Nephron (organoid): ENCODE data around the gene COL1A1.

ENCODE experiments used
- H3K27ac Mint-ChIP-seq, 3 experiments: 2 replicates each; pipeline ENCODE4 v1.8.0; 2020; ENCODE audit warnings: mixed read lengths in 3 of 3, mild to moderate bottlenecking in 2 of 3, moderate library complexity in 1 of 3
- H3K27me3 Mint-ChIP-seq: 2 replicates; pipeline ENCODE4 v1.8.0; 2021; ENCODE audit warnings: low read depth, mild to moderate bottlenecking, moderate library complexity, mixed read lengths
- H3K36me3 Mint-ChIP-seq: 2 replicates; pipeline ENCODE4 v1.8.0; 2020; ENCODE audit warnings: low read depth, mixed read lengths
- H3K4me1 Mint-ChIP-seq: 2 replicates; pipeline ENCODE4 v1.8.0; 2020; ENCODE audit warnings: mixed read lengths
- H3K4me3 Mint-ChIP-seq, 3 experiments: 2 replicates each; pipeline ENCODE4 v1.8.0; 2020; ENCODE audit warnings: mild to moderate bottlenecking in 3 of 3, mixed read lengths in 3 of 3, moderate library complexity in 2 of 3
- H3K9me3 Mint-ChIP-seq: 2 replicates; pipeline ENCODE4 v1.8.0; 2020; ENCODE audit warnings: mixed read lengths
- CTCF ChIP-seq, 3 experiments: fragments of 200-600 bp; sonication (generic); IDR thresholded peaks; one replicate each; pipeline ENCODE4 v1.5.0; 2021; ENCODE audit warnings: antibody characterized with exemption in 3 of 3; ENCODE audit not compliant: unreplicated experiment in 3 of 3

The COL1A1 gene

GRCh38 chr17:50165066-50165465, 36.4 kb downstream of the COL1A1 start:
- H3K27me3 Mint-ChIP-seq = no peaks in the 10 kb centered on the region
- H3K36me3 Mint-ChIP-seq = no peaks in the 10 kb centered on the region
- H3K27ac Mint-ChIP-seq = peak overlapping the region; percentile 79 to 95 (median 88)
- H3K9me3 Mint-ChIP-seq = no peaks in the 10 kb centered on the region
- no peak for TF ChIP-seq CTCF (IDR thresholded peaks at IDR 0.05; ENCODE audit: unreplicated experiment in 3 of 3)
- peak overlapping the region; percentile 29 to 92 (median 87) for H3K4me3 Mint-ChIP-seq
- peaks cover 46% of the 10 kb centered on the region for H3K4me1 Mint-ChIP-seq

GRCh38 chr17:50164697-50164988, 36.8 kb downstream of the COL1A1 start:
- no peaks in the 10 kb centered on the region for H3K9me3 Mint-ChIP-seq
- H3K27me3 Mint-ChIP-seq = no peaks in the 10 kb centered on the region
- no peak overlapping the region for H3K27ac Mint-ChIP-seq
- no peak for TF ChIP-seq CTCF (IDR thresholded peaks at IDR 0.05; ENCODE audit: unreplicated experiment in 3 of 3)
- H3K4me3 Mint-ChIP-seq = no peak overlapping the region
- H3K36me3 Mint-ChIP-seq = no peaks in the 10 kb centered on the region
- H3K4me1 Mint-ChIP-seq = peaks cover 46% of the 10 kb centered on the region

GRCh38 chr17:50163843-50164696, 37.4 kb downstream of the COL1A1 start:
- no peaks in the 10 kb centered on the region for H3K9me3 Mint-ChIP-seq
- no peak for TF ChIP-seq CTCF (IDR thresholded peaks at IDR 0.05; ENCODE audit: unreplicated experiment in 3 of 3)
- peaks cover 40% of the 10 kb centered on the region for H3K4me1 Mint-ChIP-seq
- H3K27me3 Mint-ChIP-seq = no peaks in the 10 kb centered on the region
- H3K27ac Mint-ChIP-seq = peak overlapping the region in 2 of 3 experiments; percentile 44 to 87
- no peaks in the 10 kb centered on the region for H3K36me3 Mint-ChIP-seq
- peak overlapping the region in 2 of 3 experiments; percentile 8 to 55 for H3K4me3 Mint-ChIP-seq

- H3K4me1 Mint-ChIP-seq = peaks cover 29% of the 10 kb centered on the region
- no peaks in the 10 kb centered on the region for H3K27me3 Mint-ChIP-seq
- H3K27ac Mint-ChIP-seq = peak overlapping the region; percentile 41 to 77 (median 55)
- no peaks in the 10 kb centered on the region for H3K36me3 Mint-ChIP-seq
- H3K4me3 Mint-ChIP-seq = peak overlapping the region in 1 of 3 experiments; percentile 8
- H3K9me3 Mint-ChIP-seq = no peaks in the 10 kb centered on the region
- no peak for TF ChIP-seq CTCF (IDR thresholded peaks at IDR 0.05; ENCODE audit: unreplicated experiment in 3 of 3)
These were observed 38.8 kb downstream of the COL1A1 start for GRCh38 chr17:50162466-50163254.

GRCh38 chr17:50161911-50162288, 39.5 kb downstream of the COL1A1 start:
- no peaks in the 10 kb centered on the region for H3K36me3 Mint-ChIP-seq
- peaks cover 29% of the 10 kb centered on the region for H3K4me1 Mint-ChIP-seq
- no peaks in the 10 kb centered on the region for H3K27me3 Mint-ChIP-seq
- no peak for TF ChIP-seq CTCF (IDR thresholded peaks at IDR 0.05; ENCODE audit: unreplicated experiment in 3 of 3)
- H3K4me3 Mint-ChIP-seq = peak overlapping the region; percentile 86 to 88 (median 87)
- H3K27ac Mint-ChIP-seq = peak overlapping the region; percentile 69 to 92 (median 78)
- H3K9me3 Mint-ChIP-seq = no peaks in the 10 kb centered on the region
